ENCODE measurements around the gene FLNB.

FLNB gene

GRCh38 chr3:58205981-58206380 is 197.8 kb downstream of the FLNB start:
- no peak for DNase-seq (ENCODE audit: low read depth in 3 of 3)

DNA sequence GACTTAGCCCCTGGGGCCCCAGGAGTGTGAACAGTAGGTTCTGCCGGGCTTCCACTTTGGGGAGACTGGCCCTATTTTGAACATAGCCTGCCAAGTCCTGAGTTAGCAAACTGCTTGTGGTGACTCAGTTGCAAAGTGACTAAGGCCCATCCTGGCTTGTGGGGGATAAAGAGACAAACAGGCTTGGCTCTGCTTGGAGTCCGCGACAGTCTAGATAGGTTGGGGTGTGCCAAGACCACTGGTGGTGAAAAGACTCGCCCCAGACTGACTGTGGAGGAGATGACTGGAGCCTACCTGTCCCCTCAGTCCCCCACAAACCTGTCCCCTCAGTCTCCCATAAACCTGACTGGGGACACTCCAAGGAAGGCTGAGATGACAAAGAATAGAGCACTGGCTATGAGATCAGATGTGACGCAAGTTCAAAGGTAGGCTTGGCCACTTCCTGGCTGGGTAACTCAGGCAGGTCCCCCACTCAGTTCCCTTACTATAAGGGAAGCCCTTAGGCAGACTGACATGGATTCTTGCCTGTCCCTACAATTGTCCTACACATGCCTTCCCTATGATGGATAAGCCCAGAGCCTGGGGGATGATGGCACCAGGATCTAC is 198.3 kb downstream of the FLNB start:
- no peak for DNase-seq (ENCODE audit: low read depth in 3 of 3)

DNA sequence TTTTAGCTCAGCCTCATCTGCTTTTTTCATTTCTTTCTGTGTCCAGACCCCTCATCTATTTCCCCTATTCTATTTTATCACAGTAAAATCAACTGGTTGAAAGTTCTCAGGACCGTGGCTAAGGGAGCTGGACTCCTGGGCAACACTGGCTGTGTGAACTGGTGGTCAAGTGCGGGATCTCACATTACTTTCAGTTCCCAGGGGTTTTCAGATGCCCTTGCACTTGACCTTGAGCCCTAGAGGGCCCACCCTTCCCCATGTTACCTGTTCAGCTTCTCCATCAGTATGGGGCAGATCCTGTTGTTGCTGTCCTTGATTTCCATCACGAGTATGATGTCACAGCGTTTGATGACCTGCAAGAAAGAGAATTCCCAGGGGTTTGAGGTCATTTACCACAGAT is 199.7 kb downstream of the FLNB start:
- no peak for DNase-seq (ENCODE audit: low read depth in 3 of 3)

GRCh38 chr3:58209933-58210332 is 201.7 kb downstream of the FLNB start:
- no peak for DNase-seq (ENCODE audit: low read depth in 3 of 3)

DNA sequence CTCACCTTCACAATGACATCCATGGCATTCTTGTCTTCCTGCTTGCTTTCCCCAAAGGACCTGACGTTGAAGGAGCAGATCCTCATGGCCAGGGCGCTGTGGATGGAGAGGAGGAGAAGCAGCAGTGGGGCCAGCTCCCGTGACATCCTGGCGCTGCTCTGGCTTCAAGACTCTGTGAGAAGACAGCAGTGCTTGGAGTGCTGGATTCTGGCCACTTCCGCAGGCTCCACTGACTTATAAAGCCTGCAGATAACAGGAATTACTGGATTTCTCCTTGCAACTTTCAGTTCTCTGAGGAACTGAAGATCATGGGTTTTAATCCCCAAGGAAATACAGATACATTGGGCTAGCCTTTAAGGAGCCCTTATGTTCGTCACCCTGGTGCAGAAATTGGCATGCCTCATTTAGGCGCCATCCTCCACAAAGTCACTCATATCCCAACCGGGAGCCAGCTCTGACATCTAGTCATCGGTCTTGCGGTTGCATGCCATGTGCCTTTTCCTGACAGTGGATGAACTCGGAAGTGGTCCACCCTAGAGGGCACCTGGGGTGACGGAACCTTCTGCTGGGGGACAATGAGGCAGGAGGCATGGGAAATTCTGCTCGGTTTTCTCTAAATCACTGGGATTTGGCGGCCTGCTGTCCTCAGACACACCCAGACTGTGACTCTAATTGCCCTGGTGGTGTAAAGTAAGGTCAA is 202.7 kb downstream of the FLNB start, which contains the start of gene DNASE1L3:
TSS of gene DNASE1L3 (minus strand) at position 212 of the 700 bp plus-strand sequence. CDS start at position 146, 66 bp downstream.
- DNase-seq (ENCODE audit: low read depth in 3 of 3): no peak

DNA sequence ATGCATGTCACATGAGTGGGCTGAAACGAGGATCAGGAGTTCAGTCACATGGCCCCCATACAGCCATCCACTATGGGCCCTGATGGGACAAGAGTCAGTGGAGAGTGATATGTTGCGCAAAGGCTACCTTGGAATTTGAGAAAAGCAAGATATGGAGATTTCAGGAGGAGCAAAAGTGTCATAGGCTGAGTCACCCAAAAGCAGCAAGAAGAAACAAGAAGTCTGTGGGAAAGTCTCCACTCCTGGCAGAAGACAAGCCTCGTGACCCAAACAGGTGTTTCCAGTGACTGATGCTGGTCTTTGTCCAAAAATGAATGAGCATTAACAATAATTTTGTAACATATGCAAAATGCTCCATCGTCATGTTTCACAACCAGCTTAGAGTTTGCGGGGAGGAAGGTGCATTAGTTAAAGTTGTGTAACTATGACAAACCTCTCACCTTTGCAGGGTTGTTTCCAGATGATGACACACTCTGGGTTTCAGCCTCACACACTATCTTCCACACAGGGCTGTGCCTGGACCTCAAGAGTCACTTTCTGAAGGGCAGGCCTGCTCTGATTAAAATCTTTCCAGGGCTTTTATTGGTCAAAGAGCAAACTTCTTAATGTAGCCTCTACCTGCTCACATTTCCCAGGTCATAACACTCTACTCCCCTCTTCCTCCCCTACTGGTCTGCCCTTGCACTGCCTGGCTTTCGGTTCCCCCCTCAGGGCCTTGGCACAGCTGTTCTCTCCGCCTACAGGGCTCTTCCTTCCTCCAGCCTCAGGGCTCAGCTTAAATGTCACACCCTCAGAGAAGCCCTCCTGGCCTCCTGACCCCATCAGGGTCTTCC is 206.5 kb downstream of the FLNB start:
- no peak for DNase-seq (ENCODE audit: low read depth in 3 of 3)

- DNase-seq (ENCODE audit: low read depth in 3 of 3): no peak
Measured at GRCh38 chr3:58215317-58216025, 207.2 kb downstream of the FLNB start.

GRCh38 chr3:58216496-58217195 is 208.4 kb downstream of the FLNB start:
- DNase-seq (ENCODE audit: low read depth in 3 of 3): no peak

GRCh38 chr3:58217209-58217811 is 209.1 kb downstream of the FLNB start:
- peak; percentile 20 to 28 (median 27) for DNase-seq (ENCODE audit: low read depth in 3 of 3)

DNA sequence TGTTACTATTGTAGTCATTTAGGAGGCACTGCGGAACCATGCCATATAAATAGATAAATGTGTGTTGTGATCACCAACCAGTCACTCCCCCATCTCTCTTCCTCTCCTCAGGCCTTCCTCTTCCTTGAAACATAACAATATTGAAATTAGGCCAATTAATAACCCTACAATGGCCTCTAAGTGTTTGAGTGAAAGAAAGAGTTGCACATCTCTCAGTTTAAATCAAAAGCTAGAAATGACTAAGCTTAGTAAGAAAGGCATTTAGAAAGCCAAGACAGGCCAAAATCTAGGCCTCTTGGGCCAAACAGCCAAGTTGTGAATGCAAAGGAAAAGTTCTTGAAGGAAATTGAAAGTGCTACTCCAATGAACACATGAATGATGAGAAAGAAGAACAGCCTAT is 210.7 kb downstream of the FLNB start:
- no peak for DNase-seq (ENCODE audit: low read depth in 3 of 3)

Measured in stimulated activated CD4-positive, alpha-beta T cell treated with anti-CD3 and anti-CD28 coated beads, TNF-alpha, amount 100 ng/mL, for 4 hours (primary cell).